Ishikawa (cell line): ENCODE results near the gene ACKR2.
A peak's percentile ranks its signal among the peaks of the same experiment; 100 is the strongest.

ENCODE experiments used
- CEBPB ChIP-seq: IDR thresholded peaks from 2 replicates; pipeline ENCODE4 v1.6.1; 2012
- CREB1 ChIP-seq: IDR thresholded peaks from 2 replicates; pipeline ENCODE4 v1.6.1; 2012; ENCODE audit warnings: low read depth
- EGR1 ChIP-seq: IDR thresholded peaks from 2 replicates; pipeline ENCODE4 v1.6.1; 2012
- EP300 ChIP-seq: IDR thresholded peaks from 2 replicates; pipeline ENCODE4 v1.6.1; 2012; ENCODE audit warnings: borderline replicate concordance
- FOXM1 ChIP-seq: IDR thresholded peaks from 2 replicates; pipeline ENCODE4 v1.6.1; 2012; ENCODE audit warnings: low read depth, borderline replicate concordance
- NFIC ChIP-seq: IDR thresholded peaks from 2 replicates; pipeline ENCODE4 v1.6.1; 2012
- RAD21 ChIP-seq: IDR thresholded peaks from 2 replicates; pipeline ENCODE4 v1.6.1; 2012; ENCODE audit warnings: low read depth
- TAF1 ChIP-seq: IDR thresholded peaks from 2 replicates; pipeline ENCODE4 v1.6.1; 2012; ENCODE audit warnings: low read depth, mild to moderate bottlenecking
- TCF12 ChIP-seq: IDR thresholded peaks from 2 replicates; pipeline ENCODE4 v1.6.1; 2012; ENCODE audit warnings: low read depth
- TEAD4 ChIP-seq: IDR thresholded peaks from 2 replicates; pipeline ENCODE4 v1.6.1; 2012
- YY1 ChIP-seq: IDR thresholded peaks from 2 replicates; pipeline ENCODE4 v1.6.1; 2012; ENCODE audit warnings: low read depth
- ZBTB7A ChIP-seq: IDR thresholded peaks from 2 replicates; pipeline ENCODE4 v1.6.1; 2012; ENCODE audit warnings: low read depth
- TF ChIP-seq, protein P1 (sequence below): IDR thresholded peaks from 2 replicates; pipeline ENCODE4 v1.6.1; 2012; ENCODE audit warnings: low read depth, mild to moderate bottlenecking
- TF ChIP-seq, protein P2 (sequence below): IDR thresholded peaks from 2 replicates; pipeline ENCODE4 v1.6.1; 2012
- TF ChIP-seq, protein P3 (sequence below): IDR thresholded peaks from 2 replicates; pipeline ENCODE4 v1.6.1; 2012

ACKR2 gene

DNA sequence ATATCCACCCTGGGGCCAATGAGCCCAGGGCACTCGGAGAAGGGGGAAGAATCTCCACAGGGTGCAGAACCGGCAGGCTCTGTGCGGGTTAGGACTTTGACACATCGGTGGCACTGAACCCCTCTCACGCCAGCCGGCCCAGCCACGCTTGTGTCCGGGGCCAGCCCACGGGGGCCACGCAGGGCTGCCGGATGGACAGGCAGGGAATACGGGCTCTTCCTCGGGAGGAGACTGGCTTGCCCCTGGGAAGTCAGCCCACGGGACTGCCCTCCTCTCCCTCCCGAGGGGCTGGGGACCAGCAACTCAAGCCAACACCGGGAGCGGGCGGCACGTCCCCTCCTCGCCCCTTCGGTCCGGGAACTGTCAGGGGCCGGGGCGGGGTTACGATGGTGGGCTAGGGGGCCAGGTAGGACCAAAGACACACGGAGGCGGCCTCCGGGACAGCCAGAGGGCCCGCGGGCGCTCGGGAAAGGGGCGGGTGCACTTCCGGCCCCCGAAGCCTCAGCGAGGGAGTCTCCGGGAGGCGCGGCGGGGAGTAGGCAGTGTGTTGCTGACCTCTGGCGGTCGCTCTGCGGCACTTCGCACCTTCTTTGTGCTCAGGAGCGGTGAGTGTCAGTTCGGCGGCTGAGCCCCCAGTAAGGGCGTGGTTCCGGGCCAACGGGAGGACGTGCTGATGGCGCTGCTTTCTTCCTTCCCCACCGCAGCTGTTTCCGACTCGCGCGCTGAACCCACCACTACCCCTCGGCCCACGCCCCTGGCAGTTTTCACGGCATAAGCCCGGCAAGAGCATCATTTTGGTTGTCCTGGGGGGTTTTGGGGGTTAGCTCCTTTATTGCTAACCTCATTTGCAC lies 71.6 kb downstream of the ACKR2 start:
- TF ChIP-seq RAD21 (peak; percentile 95), ZBTB7A (no peak)

DNA sequence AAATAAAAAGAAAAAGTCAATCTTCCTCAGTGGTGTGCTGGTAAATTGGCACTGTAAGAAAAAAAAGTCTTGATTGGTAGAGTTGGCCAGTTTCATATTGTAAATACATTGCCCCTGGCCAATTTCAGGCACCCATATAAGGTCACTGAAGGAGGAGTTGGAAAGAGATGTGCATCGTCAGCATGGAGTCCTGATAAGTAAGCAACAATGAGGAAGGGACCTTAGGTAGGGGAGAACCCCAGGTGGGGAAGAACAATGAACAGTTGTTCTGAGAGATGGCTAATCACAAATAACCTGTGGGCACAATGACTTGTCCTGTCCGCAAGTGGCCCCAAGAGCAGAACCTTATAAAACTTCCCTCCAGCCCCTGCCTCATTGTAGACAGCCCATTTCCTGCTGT lies 75.1 kb downstream of the ACKR2 start:
- TF ChIP-seq RAD21 (no peak), TEAD4 (no peak), EGR1 (no peak), FOXM1 (no peak), TCF12 (no peak), TAF1 (no peak), EP300 (no peak), NFIC (no peak), ZBTB7A (no peak)
- TF ChIP-seq, protein P1, sequence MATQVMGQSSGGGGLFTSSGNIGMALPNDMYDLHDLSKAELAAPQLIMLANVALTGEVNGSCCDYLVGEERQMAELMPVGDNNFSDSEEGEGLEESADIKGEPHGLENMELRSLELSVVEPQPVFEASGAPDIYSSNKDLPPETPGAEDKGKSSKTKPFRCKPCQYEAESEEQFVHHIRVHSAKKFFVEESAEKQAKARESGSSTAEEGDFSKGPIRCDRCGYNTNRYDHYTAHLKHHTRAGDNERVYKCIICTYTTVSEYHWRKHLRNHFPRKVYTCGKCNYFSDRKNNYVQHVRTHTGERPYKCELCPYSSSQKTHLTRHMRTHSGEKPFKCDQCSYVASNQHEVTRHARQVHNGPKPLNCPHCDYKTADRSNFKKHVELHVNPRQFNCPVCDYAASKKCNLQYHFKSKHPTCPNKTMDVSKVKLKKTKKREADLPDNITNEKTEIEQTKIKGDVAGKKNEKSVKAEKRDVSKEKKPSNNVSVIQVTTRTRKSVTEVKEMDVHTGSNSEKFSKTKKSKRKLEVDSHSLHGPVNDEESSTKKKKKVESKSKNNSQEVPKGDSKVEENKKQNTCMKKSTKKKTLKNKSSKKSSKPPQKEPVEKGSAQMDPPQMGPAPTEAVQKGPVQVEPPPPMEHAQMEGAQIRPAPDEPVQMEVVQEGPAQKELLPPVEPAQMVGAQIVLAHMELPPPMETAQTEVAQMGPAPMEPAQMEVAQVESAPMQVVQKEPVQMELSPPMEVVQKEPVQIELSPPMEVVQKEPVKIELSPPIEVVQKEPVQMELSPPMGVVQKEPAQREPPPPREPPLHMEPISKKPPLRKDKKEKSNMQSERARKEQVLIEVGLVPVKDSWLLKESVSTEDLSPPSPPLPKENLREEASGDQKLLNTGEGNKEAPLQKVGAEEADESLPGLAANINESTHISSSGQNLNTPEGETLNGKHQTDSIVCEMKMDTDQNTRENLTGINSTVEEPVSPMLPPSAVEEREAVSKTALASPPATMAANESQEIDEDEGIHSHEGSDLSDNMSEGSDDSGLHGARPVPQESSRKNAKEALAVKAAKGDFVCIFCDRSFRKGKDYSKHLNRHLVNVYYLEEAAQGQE = no peak

DNA sequence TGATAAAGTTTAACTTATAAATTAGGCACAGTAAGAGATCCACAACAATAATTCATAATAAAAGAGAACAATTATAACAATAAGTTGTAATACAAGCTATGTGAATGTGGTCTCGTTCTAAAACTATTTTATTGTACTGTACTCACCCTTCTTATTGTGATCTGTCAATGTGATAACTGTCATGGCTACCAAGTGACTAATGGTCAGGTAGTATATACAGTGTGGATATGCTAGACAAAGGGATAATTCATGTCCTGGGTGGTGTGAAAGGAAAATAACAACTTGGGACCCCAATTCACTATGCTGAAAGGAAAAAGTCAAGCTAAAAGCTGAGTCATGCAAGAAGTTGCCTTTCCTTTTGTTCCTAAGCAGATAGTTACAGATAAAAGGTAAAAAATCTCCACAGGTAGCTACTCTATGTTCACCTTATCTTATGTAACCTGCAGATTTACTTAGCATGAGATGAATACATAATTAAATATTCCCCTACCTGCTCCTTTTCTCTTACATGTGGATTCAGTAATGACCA lies 77.1 kb downstream of the ACKR2 start:
- TF ChIP-seq, protein P2, sequence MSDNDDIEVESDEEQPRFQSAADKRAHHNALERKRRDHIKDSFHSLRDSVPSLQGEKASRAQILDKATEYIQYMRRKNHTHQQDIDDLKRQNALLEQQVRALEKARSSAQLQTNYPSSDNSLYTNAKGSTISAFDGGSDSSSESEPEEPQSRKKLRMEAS = no peak
- no peak for TF ChIP-seq EGR1
- TF ChIP-seq FOXM1 = no peak
- no peak for TF ChIP-seq CEBPB
- TF ChIP-seq TAF1 = no peak
- TF ChIP-seq CREB1 = no peak
- no peak for TF ChIP-seq RAD21
- TF ChIP-seq YY1 = no peak

DNA sequence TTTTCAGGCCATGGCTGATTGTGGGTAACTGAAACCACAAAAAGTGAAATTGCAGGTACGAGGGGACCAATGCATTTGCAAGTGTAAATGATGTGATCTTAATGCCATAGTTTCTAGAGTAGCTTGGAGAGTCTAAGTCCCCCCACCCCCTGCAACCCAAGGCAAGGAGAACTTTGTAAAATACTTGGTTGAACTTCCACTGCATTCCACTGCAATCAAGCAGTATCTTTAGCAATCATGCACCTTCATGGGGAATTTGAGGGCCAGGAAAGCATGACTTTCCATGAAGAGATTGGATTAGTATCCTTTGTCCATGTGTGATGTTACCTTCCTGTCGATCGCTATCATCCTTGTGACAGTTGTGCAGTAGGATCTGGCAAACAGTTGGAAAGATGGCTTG lies 77.8 kb downstream of the ACKR2 start:
- TF ChIP-seq NFIC (no peak), FOXM1 (no peak), TEAD4 (no peak), RAD21 (no peak), TCF12 (no peak), YY1 (no peak), TAF1 (no peak), EP300 (no peak), ZBTB7A (no peak), CREB1 (no peak), CEBPB (no peak), EGR1 (no peak)
- TF ChIP-seq, protein P3, sequence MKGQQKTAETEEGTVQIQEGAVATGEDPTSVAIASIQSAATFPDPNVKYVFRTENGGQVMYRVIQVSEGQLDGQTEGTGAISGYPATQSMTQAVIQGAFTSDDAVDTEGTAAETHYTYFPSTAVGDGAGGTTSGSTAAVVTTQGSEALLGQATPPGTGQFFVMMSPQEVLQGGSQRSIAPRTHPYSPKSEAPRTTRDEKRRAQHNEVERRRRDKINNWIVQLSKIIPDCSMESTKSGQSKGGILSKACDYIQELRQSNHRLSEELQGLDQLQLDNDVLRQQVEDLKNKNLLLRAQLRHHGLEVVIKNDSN = no peak
- TF ChIP-seq, protein P1 = no peak
- TF ChIP-seq, protein P2 = no peak

DNA sequence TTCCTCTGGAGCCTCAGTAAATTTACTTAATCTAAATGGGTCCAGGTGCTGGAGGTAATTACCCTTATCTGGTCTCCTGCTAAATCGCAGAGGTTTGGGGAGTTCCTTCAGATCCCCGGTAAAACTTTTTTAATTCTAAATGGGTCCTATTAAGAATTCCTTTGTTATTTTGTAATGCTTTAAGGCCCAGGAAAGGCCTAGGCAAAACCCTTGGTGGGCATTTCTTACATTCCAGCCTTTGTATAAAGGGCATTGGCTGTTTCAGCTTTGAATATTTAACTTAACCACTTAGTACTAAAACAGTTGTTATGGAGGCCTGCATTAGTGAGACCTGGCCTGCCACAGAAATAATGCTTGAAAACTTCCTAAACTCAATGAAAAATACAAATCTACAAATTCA lies 81.8 kb downstream of the ACKR2 start:
- TF ChIP-seq, protein P2 = no peak
- TF ChIP-seq TCF12 (no peak), TEAD4 (0 out of 2 replicates have a peak, but pooled peaks have one; percentile 14), ZBTB7A (no peak), TAF1 (no peak), CREB1 (no peak), EGR1 (no peak)

DNA sequence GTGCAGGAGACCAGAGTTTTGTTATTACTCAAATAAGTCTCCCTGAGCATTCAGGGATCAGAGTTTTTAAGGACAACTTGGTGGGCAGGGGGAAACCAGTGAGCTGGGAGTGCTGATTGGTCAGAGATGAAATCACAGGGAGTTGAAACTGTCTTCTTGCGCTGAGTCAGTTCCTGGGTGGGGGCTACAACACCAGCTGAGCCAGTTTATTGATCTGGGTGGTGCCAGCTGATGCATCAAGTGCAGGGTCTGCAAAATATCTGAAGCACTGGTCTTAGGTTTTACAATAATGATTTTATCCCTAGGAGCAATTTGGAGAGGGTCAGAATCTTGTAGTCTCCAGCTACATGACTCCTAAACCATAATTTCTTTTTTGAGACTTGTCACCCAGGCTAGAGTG lies 82.9 kb downstream of the ACKR2 start:
- no peak for TF ChIP-seq RAD21
- TF ChIP-seq EGR1 = no peak
- TF ChIP-seq CREB1 = no peak
- TF ChIP-seq TCF12 = no peak
